DND-41 (cell line): ENCODE data around the gene CAMSAP2.

Experiments used
- CTCF ChIP-seq: IDR thresholded peaks from 2 replicates; pipeline ENCODE4 v1.5.1; 2012; ENCODE audit warnings: borderline replicate concordance, low read length, moderate library complexity, mild to moderate bottlenecking; ENCODE audit not compliant: poor library complexity, severe bottlenecking; ENCODE audit errors: extremely low read depth
- EZH2 ChIP-seq: IDR thresholded peaks from 3 replicates; pipeline ENCODE4 v1.6.1; 2012; ENCODE audit warnings: borderline replicate concordance, low read depth, mild to moderate bottlenecking, moderate library complexity, low read length, inconsistent platforms; ENCODE audit not compliant: severe bottlenecking

GRCh38 chr1:200793677-200794076, 55.0 kb downstream of the CAMSAP2 start:
- TF ChIP-seq CTCF = no peak
- TF ChIP-seq EZH2 = no peak
